Hematopoietic multipotent progenitor cell treated with erythropoietin and hydrocortisone succinate and interleukin-3 and kit ligand, for 8 days (in vitro differentiated cells): Measurements from ENCODE around the gene ENHO.

Experiments
- DNase-seq: peaks from one replicate; pipeline ENCODE4 v3.0.0-alpha.2; 2015

ENHO gene

GRCh38 chr9:34522091-34522887, 501 bp downstream of the ENHO start:
- DNase-seq: no peak

GRCh38 chr9:34521406-34522045, 1.3 kb downstream of the ENHO start:
- DNase-seq: no peak

DNA sequence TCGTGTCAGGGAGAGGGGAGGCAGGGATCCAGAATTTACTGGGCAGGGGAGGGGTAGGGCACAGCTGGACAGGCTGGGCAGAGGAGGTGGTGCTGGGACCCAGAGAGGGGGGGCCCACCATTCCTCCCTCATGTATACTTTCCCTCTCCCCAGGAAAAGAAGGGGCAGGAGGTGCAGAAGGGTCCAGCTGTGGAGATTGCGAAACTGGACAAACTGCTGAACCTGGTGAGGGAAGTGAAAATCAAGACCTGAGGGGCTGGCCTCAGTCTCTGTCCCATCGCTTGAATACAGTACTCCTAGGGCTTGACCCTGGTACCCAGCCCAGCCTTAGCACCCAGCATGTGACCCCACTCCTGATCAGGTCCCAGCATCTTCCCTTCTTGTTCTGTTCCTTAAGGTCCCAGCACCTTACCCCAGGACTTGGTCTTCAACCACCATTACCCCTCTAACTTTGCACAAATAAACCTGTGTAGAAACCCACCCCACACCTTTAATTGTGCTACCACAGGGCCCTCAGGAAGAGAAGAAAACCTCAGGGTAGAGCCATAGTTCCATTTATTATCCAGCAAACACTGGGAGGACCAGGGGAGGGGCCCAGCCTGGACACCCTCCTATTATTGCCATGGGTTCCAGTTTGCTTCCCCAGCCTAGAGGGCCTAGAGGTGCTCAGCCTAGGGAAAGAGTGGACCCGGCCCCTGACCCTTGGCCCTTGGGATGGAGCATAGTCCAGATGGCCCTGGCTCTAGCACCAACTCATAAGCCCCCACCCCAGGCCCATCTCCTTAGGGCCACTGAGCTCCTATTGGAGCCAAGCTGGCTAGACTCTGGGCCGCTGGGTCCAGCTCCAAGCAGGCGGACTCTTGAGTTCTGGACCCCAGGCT, 2.0 kb downstream of the ENHO start:
- DNase-seq: no peak

GRCh38 chr9:34520096-34520495, 2.7 kb downstream of the ENHO start:
- no peak for DNase-seq

DNA sequence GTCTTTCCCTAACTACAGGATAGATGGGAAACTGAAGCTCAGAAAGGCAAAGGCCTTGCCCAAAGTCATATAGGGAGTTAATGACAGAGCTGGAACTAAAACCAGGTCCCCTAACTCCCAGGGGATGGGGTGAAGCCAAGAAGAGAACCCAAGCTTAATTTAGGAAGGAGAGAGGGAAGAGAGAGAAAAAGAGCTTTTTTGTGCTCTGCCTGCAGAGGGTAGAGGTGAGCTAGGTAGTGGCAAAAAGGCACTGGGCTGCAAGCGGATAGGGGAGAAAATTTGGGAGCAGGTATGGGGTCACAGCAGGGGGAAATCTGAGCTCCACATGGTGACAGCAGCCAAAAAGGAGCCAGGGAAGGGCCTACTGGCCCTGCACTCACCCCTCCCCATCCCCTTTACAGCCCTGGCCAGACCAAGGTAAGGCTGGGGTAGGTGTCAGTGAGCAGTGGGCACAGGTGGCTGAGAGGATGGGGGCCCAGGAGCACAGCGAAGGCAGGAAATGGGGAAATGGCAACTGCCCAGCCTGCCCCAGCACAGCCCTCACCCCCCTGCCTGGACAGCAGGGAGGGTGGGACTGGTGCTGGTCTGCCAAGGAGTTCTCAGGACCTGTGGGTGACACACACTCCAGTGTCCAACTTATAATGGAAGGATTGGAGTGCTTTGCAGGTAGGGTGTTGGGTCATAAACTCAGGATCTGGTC, 3.3 kb downstream of the ENHO start:
- DNase-seq: no peak

- no peak for DNase-seq
Observed at GRCh38 chr9:34518896-34519295, 3.9 kb downstream of the ENHO start.

DNA sequence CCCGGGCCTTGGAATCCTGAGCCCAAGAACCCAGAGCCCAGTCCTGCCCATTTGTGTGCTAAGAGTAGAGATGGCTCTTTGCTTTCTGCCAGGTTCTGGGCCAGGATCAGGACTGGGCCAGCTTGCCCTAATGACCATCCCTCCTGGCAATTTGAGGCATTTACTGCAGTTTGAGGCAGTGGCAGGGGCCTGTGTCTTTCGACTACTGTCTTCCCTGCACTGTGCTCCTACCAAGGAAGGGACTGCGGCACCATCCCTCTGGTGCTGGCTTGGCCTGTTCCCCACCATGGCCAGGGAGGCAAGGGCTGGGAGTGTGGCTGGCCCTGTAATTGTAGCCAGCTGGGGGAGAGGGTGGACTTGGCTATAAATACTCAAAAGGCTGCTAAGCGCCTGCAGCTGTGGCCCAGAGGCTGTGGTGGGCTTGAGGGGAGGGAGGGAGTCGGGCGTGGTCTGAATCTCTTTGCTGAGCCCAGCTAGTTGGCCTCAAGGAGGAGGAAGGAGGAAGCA, 4.6 kb downstream of the ENHO start:
- DNase-seq: no peak

GRCh38 chr9:34517185-34517584, 5.6 kb downstream of the ENHO start:
- no peak for DNase-seq

DNA sequence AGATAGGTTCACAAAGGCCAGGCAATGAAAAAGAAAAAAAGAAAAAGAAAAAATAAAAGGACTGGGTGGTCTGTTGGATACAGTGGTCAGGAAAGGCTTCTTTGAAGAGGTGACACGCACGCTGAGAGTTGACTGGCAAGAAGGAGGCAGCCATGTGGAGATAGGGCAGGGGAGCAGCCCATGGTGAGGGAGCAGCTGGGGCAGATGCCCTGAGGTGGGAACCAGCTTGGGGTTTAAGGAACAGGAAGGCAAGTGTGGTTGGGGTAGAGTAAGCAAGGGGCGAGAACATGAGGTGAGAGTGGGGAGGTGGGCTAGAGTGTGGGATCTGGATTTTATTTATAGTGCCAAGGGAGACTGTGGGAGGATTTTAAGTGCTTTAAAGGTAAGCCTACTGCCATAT, 6.8 kb downstream of the ENHO start:
- no peak for DNase-seq

- no peak for DNase-seq
Observed at GRCh38 chr9:34514816-34515215, 8.0 kb downstream of the ENHO start.

GRCh38 chr9:34514401-34514800, 8.4 kb downstream of the ENHO start:
- no peak for DNase-seq

DNA sequence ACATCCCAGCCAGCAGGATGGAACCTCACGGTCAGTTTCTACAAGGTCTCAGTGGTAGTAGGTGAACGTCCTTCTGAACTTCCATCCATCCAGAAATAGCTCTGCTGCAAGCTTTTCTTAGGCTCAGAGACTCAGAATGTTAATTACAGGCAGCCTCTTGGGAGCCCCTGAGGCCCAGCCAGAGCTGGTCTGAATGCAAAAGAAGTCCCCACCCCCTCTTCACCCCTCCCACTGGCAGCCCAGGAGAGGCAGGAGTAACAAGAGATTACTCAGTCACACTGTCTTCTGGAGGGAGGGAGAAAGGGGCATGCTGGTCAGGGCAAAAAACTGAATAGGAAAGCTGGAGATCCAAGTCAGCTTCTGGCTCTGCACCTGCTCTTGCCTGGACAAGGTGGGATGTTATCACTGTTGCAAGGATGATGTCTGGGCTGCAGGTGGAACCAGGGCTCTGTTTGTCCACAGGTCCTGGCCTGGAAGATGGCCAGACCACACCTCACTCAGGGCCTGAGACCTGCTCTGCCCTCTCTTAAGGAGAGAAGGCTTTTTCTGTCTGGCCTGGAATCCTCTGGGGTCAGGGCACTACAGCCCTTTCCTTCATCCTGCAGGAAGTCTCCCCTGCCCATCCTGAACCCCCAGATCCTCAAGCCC, 9.1 kb downstream of the ENHO start:
- DNase-seq: no peak

- no peak for DNase-seq
Observed at GRCh38 chr9:34512131-34513078, 10.4 kb downstream of the ENHO start.

DNA sequence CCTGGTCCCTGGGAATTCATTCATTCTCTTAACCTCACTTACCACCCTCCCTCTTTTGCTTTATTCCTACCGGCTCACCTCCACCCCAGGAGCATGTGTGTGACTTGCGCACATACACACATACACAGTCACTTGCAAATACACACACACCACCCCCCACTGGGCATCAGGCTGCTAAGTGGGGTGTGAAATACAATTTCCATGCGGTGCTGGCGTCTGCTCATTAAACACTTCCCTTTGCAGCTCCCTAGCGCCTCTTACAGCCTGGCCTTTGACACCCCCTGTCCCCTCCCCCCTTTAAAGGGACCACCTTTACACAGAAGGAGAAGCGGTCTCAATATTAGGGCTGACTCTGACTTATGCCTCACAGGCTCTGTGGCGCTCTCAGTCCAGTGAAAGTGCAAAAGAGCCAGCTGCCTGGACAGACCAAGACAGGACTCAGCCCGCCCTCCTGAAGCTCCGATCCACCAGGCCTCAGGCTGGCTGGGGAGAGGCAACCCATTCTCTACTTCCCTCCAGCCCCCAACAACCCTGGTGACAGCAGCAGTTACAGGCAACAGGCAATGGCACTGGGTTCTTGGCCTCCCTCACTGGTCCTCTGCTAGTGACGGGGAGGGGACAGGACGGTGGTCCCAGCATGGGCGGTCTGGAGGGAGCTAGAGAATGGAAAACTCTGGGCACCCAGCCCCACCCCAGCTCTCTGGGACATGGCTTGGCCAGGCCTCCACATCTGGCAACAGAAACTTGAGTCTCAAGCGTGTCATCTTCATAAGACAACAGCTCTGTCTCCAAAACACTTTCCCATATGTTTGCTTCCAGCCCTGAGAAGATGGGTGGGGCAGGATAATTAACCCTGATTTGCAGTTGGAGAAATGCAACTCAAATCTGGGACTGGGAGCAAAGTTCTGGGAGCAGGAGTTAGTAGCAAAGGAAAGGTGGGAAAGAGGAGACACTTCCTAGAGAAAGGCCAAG, 12.0 kb downstream of the ENHO start:
- no peak for DNase-seq

- no peak for DNase-seq
Observed at GRCh38 chr9:34508951-34509350, 13.8 kb downstream of the ENHO start.

GRCh38 chr9:34508463-34508862, 14.3 kb downstream of the ENHO start:
- DNase-seq: no peak

GRCh38 chr9:34507966-34508365, 14.8 kb downstream of the ENHO start:
- no peak for DNase-seq

DNA sequence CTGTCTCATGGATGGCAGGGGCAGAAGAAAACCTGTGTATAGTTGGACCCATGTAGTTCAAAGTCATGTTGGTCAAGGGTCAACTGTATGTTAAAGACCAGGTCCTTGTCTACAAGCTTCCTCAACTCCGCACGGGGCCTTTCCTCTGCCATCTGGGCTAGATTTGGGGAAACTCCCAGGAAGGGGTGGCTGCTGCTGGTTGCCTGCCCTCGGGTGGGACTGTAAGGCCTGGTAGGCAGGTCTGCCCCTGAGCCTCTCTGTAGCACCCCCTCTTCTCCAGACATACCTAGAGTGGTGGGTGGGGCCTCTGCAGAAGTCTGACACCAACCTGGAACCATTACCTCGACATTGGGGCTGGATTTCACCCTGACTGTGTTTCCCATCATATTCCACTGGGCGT, 15.2 kb downstream of the ENHO start:
- DNase-seq: no peak

DNA sequence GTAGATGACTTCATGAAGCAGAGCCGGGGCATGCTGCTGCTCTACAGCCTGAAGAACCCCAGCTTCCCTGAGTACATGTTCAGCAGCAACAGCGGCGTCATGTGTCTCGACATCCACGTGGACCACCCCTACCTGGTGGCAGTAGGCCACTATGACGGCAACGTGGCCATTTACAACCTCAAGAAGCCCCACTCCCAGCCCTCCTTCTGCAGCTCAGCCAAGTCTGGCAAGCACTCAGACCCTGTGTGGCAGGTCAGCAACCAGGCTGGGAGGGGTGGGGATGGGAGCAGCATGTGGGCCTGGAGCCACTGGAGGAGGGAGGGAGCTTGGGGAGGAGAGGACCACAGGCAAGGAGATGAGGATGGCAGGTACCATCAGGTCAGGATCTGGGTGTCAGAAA, 16.2 kb downstream of the ENHO start:
- no peak for DNase-seq
